NCI-H2107 (cell line): ENCODE data around the gene BTBD17.

Source experiments
- DNase-seq: peaks from one replicate; lab custom pipeline; 2025; lab: John Stamatoyannopoulos, UW

Gene BTBD17

DNA sequence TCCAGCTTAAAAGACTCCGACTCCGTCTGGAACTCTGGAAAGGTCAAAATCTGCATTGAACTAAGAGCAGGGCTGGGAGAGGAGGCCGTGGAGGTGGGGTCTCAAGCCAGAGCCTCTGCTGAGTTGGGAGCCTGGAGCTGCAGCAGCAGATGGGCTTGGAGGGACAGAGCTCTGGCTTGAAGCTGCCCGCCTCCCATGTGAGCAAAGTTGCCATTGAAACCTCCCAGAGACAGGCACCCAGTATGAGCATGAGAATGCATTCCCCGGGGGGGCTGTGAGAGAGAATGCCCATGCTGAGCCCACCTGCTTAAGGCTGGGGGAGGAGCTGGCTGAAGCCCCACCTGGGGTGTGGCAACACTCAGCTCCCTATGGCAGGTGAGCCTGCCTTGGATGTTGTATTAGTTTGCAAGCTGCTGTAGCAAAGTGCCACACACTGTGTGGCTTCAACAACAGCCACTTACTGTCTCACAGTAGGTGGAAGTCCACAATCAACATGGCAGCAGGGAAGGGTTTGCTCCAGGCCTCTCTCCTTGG lies 26.1 kb downstream of the BTBD17 start:
- DNase-seq = no peak

DNA sequence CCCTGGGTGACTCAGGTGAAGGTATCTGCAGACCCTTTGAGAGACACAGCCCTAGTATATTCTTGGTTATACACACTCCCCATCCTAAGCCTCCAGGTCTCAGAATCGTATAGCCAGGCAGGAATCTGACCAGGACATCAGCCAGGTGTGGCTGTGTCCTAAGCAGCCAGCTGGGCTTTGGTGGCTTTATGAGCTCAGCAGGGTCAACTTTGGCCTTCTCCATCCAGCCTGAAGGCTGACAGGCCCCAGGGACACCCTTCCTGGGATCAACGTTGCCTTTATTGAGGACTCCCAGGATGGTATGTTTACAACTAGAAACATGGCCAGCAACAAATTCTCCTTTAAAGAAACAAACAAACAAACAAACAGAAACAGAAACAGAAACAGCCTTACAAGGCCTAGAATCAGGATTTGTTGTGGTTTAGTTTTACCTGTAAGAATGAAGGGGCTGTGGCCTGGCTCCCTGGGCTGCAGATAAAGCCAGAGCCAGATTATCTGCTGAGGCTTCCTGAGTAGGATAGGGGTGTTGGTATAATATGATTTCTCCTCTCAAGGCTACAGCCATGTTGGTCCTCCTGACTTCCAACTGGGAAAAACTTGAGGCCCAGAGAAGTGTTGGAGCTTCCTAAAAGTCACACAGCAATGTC lies 27.2 kb downstream of the BTBD17 start:
- no peak for DNase-seq

GRCh38 chr17:74332763-74333283 lies 28.8 kb downstream of the BTBD17 start:
- peak; percentile 64 for DNase-seq

- DNase-seq = no peak
These were observed 29.5 kb downstream of the BTBD17 start for GRCh38 chr17:74332017-74332650.

GRCh38 chr17:74330446-74330845 lies 31.2 kb downstream of the BTBD17 start:
- DNase-seq = no peak

GRCh38 chr17:74329378-74329777 lies 32.3 kb downstream of the BTBD17 start:
- DNase-seq = no peak

DNA sequence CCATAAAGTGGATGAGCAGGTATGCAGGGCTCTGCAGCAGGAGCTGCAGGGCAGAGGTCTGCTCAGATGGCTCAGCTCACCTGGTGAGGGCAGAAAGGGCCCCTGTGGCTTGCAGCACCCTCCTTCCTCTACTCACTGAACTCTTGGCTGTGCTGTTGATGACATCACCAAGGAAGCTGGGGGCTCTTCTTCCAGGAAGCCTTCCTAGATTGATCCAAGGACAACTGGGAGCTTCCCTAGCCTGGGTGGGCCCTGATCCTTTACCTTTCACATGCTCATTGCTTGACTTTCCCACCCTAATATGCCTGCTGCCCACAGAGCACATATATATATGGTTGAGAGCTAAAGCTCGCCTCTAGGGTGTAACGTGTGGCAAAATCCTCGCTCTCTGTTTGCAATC lies 33.2 kb downstream of the BTBD17 start:
- DNase-seq = no peak

DNA sequence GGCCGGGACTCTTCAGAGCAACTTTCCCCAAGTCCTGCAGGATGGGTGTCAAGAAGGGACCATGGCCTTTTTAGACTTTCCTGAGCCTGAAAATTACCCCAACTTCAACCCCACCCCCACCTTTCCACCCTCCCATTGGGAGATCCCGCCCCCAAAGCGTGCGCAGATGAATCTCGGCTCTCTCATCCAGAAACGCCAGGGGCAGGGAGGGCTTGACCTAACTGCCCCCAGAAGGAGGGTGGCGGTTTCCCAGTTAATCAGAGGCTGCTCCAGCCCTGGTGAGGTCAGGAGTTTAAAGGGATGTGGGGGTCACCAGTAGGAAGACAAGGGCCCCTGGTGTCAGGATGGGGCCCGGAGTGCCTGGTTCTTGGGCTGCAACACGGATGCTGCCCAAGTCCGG lies 35.2 kb downstream of the BTBD17 start:
- DNase-seq = no peak

DNA sequence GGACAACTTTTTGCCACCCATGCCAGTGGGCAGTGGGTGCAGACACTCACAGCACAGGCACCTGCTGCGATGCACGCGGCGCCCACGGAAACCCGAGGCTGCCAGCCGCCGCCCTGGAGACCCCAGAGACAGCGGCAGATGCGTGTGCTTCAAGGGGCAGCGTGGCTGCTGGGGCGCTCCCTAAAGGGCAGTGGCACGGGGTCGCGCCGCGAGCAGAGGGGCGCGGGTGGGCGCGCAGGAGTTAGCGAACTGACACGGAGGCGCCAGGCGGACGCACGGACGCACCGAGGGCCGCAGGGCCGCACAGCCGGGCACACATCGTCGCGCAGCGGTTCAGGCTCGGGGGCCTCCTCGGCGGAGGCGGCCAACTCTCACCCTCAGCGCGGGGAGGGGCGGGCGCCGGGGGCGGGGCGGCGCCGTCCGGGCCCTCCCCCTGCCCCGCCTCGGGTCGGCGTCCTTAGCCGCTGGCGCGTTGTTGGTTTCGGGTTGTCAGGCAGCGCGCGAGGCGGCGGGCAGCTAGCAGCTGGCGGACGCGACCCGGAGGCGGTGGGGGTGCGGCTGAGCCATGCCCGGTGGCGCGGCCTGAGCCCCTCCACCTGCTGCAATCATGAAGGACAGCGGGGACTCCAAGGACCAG lies 35.8 kb downstream of the BTBD17 start, which contains the start of gene KIF19:
TSS of gene KIF19 (plus strand) at position 484 of the 637 bp plus-strand sequence. CDS start at position 608, 124 bp downstream.
- DNase-seq = no peak

GRCh38 chr17:74325376-74325742 lies 36.3 kb downstream of the BTBD17 start:
- no peak for DNase-seq

DNA sequence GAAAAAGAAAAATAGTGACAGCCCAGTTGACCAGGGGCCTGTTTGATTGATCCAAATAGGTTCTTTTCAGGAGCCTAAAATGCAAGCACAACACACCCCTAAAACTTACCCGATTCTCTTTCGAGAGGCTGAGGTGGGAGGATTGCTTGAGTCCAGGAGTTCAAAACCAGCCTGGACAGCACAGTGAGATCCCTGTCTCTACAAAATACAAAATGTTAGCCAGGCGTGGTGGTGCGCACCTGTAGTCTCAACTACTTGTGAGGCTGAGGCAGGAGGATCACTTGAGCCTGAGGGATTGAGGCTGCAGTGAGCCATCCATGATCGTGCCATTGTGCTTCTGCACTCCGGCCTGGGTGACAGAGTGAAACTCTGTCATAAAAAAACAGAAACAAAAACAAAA lies 37.1 kb downstream of the BTBD17 start:
- DNase-seq = no peak

- DNase-seq = no peak
These were observed 43.3 kb downstream of the BTBD17 start for GRCh38 chr17:74318391-74318790.

DNA sequence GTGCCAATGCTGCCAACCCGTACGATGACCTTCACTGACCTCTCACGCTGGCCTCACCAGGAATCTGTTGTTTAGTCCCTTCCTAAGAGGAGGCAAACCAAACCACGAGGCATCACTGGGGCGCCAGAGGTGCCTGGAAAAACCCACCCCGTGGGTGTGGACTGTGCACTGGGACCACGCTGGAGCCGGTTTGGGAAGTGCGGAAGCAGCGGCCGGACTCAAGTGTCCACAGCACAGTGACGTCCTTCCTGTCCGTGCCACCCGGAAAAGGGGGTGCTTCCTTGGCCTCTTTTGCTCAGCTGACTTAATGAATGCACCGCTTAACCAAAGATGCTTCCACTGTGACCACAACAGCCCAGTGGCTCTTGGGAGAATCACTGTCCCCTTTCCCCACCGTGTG lies 44.6 kb downstream of the BTBD17 start:
- no peak for DNase-seq

- DNase-seq = peak; percentile 28
These were observed 45.4 kb downstream of the BTBD17 start for GRCh38 chr17:74316220-74316619.

DNA sequence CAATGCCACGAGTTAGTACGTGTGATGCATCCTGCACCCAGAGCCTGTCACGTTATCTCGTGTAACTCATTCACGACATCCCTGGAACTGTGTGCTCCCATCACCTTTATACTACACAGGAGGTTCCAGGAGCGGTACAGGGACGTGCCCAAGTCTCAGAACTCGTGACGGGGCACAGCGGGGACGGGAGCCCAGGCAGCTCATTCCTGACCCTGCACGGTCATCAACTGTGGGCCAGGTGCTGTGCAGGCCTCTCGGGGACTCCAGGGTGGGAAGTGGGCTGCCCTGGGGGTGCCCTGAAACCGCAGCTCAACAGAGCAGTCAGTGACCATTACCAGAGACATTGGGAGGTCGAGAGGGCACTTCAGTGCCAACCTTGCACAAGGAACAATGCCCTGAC lies 46.8 kb downstream of the BTBD17 start:
- no peak for DNase-seq

DNA sequence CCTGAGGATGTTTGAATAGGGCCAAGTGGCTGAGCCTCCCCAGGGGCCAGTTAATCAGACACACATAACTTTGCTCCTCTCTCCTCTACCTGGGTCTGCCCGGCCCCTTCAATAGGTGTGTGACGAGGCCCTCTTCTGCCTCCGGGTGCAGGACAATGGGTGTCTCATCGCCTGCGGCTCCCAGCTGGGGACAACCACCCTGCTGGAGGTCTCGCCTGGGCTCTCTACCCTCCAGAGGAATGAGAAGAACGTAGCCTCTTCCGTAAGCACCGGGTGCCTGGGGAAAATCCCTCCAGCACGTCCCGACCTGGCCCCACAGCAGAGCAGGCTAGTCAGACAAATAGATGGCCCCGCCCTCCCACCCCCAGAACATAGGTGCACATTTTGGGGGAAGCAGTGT lies 51.8 kb downstream of the BTBD17 start:
- DNase-seq = no peak

DNA sequence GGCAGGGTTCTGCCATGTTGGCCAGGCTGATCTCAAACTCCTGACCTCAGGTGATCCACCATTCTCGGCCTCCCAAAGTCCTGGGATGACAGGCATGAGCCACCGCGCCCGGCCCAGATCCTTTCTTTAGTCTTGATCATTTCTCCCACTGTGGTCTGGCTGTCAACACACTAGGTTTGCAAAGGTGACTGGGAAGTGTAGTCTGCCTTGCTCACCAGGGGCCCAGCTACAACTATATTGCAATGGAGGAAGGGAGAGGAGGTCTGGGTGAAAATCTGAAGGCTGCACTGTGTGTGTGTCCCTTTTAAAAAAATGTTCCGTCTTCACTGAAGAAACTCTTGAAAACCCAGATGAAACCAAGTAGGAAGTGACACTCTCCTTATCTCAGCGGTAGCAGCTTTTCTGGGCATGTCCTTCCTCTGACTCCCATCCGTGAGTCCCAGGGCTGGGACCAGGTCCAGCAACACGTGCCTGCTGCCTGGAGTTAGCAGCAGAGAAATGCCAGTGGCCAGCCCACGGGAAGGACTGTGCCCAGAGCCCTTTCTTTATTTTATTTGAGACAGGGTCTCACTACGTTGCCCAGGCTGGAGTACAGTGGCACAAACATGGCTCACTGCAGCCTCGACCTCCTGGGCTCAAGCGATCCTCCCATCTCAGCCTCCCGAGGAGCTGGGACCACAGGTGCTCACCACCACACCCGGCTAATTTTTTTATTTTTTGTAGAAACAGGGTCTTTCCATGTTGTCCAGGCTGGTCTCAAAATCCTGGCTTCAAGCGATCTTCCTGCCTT lies 53.5 kb downstream of the BTBD17 start:
- no peak for DNase-seq
